NCI-H345 treated with DMSO at 0.1 percent for 48 hours (cell line): Measurements from ENCODE around the gene WASF2.

Experiments used
- DNase-seq: peaks from one replicate; lab custom pipeline; 2025; ENCODE audit not compliant: unreplicated experiment; lab: John Stamatoyannopoulos, UW

The WASF2 gene

DNA sequence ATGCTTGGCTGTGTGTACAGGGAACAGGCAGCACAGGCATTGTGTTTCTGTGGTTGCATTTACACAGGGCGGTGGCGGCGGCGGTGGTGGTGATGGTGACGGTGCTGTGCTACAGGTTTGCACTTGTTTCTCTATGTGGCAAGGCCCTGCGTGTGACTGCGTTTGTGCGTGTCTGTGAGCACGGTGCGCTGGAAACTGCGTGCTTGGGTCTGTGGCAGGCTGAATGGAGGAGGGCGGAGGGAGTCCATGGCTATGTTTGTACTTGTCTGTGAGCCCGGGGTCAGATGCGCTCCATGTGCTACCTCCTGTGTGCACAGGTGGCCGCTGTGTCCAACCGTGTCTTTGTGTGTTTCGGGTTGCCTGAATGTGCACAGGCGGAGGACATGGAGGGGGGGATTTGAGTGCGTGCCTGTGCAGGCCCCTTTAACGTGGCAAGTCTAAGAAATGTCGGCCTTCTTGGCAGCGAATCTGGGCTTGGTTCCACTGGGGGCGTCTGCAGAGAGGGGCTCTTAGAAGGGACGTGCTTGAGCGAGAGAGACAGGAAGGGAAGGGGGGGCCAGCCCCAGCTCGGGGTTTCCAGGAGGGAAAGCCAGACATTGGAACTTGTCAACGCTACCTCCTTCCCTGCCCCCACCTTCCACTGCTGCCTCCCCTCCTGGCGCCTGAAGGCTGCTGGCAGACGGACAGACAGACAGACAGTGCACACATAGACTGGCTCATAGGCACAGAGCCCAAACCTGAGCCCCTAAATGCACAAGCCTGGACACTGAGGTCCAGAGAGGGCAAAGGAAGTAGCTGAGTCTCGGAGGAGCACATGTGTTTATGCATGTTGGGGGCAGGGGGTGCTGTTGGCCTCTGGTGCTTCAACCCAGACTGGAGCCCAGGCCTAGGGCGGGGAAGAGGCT, 32.7 kb upstream of the WASF2 start:
- DNase-seq, result peak; percentile 50

DNA sequence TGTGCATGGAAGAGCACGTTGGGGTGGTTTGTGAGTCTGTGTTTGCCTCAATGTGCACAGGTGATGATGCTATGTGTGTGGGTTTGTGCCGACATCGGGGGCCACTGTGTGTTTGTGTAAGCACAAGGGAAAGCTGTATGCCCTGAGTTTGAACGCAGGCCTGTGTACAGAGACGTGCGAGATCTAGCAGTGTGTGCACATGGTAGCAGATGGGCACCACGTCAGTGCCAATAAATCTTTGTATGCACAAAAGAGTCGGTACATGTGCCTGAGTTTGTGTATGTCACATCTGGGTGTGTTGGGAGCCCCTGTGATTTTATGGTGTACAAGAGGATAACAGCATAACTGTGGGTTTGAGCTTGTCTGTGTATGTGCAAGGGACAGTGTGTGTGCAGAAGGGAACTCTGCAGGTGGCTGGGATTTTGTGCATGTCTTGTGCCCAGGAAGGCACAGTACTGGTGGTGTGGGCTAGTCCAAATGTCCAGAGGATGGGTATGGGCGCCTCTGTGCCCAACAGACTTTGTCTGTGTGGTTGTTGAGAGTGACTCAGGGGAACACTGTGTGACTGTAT, 32.0 kb upstream of the WASF2 start:
- DNase-seq, result no peak

DNA sequence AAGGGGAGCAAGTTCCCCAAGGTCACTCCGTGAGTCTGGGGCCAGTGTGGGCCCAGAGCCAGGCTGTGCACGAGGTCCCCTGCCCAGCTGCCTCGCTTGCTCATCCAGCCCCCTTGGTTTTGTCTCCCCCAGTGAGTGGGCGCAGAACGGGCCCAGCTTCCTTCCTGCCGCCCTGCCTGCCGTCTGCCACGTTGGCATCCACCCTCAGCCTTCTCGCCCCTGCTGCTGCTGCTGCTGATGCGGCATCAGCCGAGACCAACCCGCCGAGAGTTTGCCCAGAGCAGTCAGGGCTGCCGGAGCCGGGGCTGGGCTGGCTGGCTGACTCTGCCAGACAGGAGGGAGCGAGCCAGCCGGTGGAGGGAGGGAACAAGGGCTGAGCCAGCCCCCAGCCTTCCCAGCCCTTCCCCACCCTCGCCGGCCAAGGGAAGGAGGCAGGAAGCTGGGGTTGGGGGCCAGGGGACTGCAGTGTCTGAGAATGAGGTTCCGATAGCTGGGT, 31.4 kb upstream of the WASF2 start:
- DNase-seq, result no peak

DNA sequence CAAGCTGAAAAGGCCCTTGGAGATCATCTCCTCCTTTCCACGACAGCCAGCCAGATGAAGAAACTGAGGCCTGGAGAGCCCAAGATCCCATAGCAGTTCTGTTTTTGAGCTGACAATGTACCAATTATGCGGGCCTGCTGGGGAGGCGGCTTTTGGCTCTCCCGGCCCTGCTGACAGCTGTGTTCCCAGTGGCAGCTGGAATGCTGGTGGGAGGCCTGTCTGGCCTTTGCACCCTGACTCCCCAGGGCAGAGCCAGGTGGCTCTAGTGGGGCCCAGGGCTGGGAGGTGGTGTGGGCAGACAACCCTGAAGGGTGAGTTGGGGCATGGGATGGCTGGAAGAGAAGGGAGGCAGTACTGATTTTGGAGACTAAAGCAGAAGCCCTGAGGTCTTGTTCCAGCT, 30.7 kb upstream of the WASF2 start:
- DNase-seq, result no peak

DNA sequence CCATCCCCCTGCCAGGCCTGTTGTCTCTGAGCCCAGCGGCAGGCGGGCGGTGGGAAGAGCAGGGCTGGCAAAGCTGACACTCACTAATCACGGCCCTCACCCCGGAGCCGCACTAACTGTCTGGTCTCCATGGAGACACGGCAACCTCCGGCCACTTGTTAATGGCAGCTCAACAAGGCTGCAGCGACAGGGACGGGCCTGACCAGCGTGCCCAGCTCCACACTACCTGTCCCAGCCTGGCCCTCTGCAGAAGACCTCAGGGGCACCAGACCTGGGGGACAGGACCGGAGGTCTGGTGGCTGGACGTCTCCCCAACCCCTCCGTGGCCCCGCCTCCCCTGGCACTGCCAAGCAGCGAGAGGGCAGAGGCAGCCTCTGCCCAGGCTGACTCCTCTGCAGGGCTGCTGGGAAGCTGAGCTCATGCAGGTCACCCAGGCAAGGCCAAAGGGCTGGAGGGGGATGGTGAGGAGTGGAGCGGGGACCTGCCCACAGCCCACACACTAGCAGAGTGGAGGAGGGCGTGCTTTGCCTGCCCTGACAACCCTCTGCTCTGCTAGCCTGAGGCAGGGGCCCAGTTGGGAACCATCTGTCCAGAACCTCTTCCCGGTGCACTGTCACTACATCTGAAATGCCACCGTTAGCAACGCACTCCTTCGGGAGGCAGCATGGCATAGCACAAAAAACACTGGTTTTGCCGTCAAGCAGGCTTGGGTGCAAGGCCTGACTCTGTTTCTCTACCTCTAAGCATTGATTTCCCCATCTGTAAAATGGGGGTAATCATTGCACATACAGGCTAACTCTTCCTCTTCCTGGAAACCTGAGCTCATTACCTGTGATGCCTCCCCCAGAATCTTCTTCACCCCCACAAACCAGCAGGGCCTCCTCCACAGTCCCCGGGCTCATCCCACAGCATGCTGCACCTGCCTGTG, 29.6 kb upstream of the WASF2 start:
- DNase-seq, result no peak

DNA sequence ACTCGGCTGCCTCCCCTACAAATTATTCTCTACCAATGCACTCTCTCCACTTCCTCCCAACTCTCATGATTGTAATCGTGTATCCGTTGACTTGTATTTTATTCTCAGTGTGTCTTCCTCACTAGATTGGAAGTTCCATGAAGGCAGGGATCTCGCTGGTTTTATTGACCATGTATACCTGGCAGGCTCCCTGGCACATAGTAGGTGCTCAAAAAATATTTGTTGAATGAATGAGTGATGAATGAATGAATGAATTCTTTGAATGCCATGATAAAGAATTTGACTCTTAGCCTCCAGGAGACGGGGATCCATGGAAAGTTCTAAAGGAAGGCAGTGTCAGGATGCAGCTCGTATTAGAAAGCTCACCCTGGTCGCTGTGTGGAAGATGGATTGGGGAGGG, 28.8 kb upstream of the WASF2 start:
- no peak for DNase-seq

DNA sequence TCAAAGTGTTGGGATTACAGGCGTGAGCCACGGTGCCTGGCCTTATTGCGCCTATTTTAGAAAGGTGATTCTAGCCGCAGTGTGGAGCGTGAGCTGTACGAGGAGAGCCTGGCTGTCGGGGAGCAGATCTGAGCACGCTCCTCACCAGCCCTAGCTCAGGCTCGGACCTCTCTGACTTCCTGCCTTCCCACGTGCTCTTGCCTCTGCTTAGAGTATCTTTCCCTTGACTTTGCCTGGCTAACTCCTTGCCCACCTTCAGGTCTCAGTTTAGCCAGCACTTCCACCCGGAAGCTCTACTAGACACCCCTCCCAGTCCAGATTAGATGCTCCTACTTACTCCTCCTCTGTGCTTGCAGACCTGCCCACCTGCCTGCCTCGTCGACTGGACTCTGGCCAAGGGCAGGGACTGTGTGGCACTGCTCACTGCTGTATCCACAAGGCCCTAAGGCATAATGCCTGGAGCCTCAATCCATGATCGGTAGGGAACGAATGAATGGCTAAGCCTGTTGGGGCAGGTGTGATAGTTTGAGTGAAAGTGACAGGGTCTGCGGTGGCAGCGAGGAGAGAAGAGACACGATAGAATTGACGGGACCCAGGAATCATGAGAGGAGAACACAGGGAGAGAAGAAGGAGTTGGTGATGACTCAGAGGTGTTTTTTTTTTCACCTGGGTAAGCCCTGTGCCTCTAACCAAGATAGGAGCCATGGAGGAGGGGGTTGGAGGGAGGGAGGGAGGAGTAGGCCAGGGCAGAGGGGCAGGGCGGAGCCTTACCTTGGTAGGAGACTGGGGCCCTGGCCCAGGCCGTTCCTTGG, 28.1 kb upstream of the WASF2 start:
- DNase-seq, result no peak

DNA sequence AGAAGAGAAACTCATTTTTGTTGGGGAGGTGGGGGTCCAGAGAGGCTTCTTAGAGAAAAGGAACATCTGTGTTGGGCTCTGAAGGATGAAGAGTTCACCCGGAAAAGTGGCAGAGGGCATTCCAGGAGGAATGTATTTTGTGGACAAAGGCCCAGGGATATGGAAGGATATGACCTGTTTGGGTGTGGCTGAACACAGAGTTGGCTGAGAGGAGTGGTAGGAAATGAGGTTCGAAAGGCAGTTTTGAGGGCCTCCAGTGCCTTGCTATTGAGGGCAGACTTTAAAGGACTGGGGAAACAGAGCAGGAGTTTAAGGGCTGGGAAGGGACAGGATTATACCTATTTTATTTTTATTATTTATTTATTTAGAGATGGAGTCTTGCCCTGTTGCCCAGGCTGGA, 27.3 kb upstream of the WASF2 start:
- no peak for DNase-seq

DNA sequence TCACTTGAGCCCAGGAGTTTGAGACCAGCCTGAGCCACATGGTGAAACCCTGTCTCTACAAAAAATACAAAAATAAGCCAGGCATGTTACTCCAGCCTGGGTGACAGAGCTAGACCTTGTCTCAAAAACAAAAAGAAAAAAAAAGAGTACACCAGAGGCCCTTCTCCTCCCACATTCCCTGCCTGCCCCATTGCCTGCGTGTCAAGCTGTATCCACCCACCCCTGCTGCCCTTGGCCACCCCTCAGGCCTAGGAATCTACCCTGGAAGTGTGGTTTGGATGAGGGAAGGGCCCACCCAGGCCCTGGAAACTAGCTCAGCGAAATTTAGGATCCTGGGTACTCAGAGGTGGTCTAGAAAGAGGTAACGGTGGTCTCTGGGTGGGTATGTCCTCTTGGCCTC, 25.7 kb upstream of the WASF2 start:
- no peak for DNase-seq

DNA sequence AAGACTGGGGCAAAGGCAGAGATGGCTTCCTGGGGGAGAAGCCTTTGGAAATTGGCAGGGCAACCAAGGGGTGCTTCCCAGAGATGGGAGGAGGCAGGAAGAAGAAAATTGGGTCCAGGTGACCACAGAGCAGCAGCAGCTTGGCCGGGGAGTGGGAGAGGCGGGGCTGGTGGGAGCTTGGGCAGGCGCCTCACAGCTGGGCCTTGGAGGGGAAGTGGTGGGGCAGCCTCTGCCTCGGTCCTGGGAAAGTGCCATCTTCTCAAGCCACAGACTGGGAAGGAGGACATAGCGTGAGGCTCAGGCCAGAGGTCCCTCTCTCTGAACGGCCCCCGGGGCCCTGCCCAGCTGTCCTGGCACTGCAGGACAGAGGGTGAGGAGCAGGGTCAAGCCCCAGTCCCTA, 24.0 kb upstream of the WASF2 start:
- no peak for DNase-seq

DNA sequence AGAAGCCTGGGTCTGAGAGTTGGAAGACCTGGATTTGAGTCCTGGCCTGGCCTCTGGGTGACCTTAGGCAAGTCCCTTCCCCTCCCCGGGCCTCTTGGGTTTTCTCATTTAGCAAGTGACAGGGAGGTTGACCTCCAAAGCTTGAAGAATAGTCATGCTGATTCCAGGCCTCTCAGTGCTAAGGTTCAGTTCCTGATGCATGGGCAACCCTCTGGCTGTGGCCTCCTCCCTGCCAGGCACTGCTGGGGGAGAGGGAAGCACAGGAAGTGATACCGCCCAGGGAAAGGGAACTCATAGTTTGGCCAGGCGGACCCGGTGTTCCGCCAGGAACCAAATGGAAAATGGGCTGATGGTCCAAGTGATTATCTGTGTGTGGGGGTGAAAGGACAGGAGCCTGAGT, 23.6 kb upstream of the WASF2 start:
- no peak for DNase-seq

DNA sequence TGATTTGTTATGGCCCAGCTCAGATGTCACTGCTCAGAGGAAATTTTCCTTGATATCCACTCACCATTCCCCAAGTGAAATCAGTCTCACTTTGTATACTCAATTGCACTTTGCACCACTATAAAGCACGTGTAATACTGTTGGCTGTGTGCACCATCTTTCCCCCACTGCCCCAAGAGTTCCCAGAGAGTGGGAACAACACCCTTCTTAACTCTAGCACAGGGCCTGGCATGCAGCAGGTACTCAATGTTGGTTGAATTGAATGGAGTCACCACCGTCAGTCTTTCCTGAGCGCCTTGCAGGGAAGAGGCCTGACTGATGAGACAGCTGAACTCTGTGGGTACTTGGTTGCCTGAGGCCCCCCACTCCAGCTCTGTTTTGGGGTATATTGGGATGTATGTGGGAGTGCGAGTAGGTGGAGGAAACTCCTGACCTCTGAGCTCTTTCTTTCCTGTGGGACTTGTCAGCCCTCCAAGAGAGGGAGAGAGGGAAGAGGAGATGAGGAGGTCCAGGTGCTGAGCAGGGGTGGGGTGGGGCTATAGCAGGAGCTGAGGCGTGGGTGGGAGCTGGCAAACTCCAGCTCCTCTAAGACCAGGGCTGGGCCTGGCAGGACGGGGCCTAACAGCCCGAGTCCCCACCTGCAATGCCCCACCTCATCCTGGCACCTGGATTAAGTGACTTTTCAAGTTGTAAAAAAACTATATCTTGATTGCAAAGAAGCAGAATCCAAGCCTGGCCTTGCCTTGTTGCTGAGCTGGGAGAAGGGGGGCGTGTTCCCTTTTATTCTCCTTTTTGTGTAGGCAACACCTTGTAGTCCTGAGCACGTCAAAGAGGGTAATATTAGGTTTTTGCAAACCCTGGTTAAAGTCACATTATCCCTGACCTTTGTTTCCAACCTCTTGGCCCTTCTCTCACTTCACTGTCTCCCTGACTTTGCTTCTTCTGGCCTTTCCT, 19.4 kb upstream of the WASF2 start:
- DNase-seq, result no peak

DNA sequence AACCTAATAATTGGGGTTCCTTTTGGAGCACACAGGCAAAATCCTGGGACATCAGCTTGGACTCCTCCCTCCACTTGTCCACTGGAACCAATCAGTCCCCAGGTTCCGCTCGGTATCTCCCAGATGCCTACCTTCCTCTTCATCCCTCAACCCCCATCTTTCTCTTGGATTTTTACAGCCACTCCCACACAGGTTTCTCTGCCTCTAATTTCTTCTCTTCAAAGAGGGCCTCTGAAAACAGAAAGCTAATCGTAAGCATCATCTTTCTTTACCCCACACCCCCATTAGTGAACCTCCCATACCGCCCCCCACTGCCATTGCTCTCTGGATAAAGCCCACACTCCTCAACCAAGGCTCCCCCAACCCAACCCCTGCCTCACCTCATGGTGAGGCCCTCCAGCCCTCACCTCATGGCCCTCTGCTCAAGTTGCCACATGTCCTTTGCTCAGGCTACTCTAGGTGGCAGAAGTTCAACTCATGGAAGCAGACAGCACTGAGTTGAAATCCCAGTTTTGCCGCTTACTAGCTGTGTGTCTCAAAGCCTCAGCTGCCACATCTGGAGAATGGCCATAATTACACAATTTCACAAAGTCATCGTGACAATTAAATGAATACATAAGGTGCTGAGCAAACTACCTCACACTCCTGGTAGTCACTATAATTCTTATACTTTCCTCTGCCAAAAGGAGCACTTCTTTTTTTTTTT, 18.1 kb upstream of the WASF2 start:
- DNase-seq, result no peak

DNA sequence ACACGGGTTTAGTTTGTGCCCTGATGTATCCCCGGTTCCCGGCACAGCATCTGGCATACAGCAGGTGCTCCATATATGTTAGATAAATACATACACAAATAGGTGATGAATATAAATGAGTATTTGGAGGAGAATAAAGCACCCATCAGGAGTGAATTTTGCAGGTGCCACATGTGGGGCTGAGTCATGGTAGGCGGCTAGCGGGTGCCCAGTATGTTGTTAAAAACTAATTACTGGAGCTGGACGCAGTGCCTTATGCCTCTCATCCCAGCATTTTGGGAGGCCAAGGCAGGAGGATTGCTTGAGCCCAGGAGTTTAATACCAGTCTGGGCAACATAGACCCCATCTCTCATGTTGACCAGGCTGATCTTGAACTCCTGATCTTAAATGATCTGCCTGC, 16.7 kb upstream of the WASF2 start:
- no peak for DNase-seq

DNA sequence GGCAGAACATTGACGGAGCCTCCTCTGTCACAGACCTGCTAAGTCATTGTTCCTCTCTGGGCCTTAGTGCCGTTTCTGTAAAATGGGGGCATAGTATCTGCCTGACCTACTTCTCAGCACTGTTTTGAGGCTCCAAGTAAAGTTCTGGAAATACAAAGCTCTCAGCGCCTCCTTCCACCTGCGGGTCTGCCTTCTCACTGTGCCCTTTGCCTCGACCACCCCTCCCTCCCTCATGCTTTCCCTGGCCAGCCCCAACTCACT, 15.4 kb upstream of the WASF2 start:
- DNase-seq, result no peak

DNA sequence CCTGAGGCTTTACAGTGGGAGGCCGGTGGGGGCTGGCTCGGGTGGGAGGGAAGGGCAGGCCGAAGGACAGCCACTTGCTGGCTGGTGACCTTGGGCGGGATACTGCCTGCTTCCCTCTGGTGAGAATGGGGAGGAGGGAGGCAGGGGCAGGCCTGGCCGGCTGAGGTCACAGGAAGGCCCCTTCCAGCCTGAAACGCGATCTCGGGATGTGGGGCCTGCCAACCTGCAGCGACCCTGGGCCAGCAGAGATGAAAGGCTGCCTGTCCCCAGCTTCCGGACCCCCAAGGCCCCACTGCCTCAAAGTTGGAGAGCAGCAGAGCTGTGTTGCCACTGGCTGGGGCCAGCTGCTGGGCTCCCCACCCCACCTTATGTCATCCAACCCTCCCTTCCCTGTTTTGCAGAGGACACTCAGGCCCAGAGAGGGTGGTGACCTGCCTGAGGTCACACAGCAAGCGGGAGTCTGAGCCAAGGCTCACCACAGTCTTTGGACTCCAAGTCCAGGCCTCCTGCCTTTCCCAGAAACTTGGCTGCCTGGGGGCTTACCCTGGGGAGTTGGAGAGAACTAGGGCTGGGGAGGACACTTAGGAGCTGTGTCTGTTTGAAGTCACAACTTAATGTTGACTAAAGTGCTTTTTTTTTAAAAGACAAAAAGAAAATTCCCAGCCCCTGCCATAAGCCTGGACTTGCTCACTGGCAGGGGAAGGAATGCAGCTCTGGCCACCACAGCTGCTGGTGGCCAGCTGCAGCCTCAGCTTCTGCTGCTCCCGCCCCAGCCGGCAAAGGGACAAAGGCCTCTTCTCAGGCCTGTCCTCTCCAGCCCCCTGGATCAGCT, 14.8 kb upstream of the WASF2 start:
- no peak for DNase-seq

DNA sequence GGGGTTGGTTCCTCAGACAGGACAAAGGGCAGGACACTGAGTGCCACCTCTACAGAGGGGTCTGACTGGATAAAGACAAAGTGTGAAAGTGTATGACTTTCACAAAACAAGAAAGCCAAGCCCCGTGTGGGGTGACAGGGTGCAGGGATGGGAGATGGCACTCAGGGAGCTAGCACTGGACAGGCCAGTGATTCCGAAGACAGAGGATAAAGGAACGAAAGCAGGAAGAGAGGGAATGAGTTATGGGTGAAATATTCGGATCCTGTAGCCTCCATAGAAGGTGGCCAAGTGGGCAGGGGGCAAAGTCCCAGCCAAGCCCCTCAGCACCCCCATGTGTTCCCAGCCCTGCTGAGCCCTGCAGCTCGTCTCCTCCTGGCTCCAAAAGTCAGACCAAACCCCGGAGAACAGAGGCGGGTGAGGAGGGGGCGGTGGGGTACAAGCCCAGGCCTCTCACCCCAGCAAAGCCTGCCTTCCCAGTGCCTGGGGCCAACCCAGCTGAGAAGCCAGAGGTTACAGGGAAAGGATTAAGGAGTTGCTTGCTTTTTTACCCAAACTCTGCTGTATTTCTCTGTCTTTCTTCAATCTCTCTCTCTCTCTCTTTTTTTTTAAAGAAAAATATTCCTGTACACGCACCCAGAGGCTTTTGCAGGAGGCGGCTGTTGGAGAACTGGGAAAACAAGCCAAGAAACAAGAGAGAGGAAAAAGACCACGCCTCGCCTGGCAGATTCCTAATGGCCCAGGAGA, 14.0 kb upstream of the WASF2 start:
- no peak for DNase-seq

DNA sequence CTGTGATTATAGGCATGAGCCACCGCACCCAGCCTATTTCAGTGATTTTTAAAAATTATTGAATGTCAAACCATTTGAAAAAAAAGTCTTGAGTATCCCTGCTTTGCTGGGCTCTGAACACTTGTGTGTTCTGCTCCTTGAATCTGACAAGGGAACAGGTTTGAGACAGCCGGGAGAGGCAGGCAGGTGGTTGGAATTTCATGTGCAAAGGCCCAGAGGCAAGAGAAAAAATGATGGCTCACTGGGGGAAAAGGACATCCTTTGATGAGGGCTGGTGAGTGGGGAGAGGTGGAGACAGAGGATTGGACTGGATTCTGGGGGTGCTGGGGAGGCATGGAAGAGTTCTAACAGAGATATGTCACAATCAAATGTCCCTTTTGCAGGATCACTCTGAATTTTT, 13.1 kb upstream of the WASF2 start:
- DNase-seq, result no peak
